GM19397 (cell line): ENCODE measurements around the gene UGT3A1.
"Not testable (repeated sequence)": the region's sequence is repeated elsewhere in the genome, so short reads cannot be mapped to it uniquely, and the experiment has no call there.

ENCODE experiments used
- ATAC-seq: cut with Tn5 transposase; IDR thresholded peaks from one replicate; pipeline ENCODE4 v1.9.1; 2021; ENCODE audit warnings: mild to moderate bottlenecking, moderate library complexity; ENCODE audit not compliant: unreplicated experiment

Gene UGT3A1

DNA sequence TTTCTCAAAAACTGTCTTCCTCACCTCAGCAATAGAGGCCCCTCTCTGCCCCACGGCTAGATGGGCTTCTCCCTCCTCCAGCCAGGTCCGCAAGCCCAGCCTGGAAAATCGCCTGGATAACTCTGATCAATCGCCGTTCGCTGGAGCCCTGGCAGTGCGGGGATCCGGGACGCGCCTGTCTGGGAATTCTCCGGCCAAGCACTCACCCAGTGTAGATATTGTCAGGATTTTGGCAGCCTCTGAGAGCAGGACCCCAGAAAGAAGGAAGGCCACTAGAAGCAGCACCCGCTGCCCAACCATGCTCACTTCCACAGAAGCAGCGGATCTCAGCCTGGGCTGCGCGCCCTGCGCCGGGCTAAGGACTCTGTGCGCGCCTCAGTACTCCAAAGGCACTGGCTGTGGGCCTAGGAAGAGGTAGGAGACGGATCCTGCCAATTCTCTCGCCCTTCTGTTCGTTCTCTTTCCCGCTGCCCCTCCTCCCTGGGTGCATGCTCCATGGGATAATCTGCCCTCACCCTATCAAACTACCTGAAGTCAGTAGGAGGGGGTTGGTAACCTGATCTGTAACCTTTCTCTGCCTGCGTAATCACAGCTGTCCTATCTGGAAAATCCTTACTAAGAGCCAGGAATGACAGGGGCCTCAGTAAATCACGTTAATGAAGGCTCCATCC lies at the start of gene UGT3A1:
Gene UGT3A1, minus strand, starts transcription at position 450 of the 671 bp plus-strand sequence. Its CDS starts 150 bp downstream, at position 300.
- no peak for ATAC-seq

DNA sequence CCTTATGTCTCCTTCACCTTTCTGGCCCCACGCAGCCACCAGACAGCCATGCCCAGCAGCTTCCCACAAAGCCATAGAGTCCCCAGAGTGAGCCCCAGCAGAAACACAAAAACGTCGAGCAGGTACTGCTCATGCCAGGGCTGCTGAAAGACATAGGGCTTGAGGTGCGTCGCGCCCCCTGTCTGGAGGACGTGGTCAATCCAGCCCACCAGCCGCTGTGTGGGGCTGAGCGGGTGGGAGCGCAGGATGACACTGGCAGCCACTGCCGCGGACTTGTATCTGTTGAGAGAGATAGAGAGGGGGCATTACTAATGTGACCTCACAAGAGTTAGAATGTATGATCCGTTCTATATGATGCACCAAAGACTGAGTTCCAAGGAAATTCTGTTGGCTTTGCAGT lies 44.5 kb upstream of the UGT3A1 start:
- ATAC-seq, result no peak

DNA sequence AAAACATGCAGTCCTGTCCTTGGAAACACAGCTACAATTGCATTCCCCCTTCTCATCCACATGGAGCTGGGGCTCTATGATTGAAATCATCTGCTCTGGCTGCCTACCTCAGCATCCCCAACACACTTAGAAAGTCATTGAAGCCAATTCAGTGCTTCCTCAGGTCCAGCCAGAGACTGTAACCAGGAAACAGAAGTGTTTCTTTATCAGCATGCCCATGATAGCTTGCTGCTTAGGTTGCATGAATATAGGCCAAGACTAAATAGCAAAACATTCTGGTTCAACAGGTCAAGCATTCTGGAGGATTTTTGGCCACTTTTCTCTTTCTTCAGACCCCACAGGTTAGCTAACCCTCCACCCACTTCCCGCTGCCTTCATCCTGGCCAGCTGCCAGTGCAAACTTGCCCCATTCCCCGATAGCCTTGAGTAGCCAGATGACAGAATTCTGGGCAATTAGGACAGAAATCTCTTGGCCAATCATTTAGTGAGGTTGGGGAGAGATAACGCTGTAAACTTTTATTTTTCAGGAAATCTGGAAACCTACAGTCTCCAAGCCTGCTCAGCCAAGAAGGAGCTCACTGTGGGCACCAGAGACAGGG lies 43.4 kb upstream of the UGT3A1 start:
- ATAC-seq, result not testable (repeated sequence)

- no peak for ATAC-seq
Observed at GRCh38 chr5:36033486-36033885, 42.3 kb upstream of the UGT3A1 start.

GRCh38 chr5:36033047-36033446 lies 41.9 kb upstream of the UGT3A1 start:
- ATAC-seq, result no peak

GRCh38 chr5:36031223-36031622 lies 40.0 kb upstream of the UGT3A1 start:
- no peak for ATAC-seq

GRCh38 chr5:36029914-36030313 lies 38.7 kb upstream of the UGT3A1 start:
- ATAC-seq, result no peak

DNA sequence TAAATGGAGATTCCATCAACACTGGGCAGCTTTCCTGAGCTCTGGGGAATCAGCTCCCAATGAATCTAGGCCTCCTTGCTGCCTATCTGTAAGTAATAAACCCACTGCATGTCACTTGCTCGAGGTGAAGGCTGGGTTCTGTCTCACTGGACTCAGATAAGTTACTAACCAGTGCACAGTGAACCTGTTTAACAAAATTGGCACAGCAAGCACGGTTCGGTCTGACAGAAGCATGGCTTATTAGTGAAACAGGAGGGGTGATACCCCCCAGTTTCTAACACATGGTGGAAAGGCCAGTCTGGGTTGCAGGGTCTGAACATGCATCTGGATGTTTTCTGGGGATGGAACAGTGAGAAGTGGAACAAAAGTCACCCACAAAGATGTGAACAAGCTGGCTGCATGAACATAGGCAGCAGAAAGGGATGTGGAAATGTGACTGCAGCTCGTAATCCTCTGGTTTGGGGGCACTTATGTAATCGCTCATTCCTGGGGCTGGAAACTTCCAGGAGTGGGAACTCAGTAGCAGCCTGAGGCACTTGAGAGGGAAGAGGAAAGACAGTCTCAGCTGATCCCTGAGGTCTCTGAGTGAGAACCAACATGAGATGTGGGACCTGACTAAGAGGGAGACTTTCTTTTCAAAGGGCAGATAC lies 37.8 kb upstream of the UGT3A1 start:
- ATAC-seq, result no peak

- no peak for ATAC-seq
Observed at GRCh38 chr5:36027711-36028110, 36.5 kb upstream of the UGT3A1 start.

DNA sequence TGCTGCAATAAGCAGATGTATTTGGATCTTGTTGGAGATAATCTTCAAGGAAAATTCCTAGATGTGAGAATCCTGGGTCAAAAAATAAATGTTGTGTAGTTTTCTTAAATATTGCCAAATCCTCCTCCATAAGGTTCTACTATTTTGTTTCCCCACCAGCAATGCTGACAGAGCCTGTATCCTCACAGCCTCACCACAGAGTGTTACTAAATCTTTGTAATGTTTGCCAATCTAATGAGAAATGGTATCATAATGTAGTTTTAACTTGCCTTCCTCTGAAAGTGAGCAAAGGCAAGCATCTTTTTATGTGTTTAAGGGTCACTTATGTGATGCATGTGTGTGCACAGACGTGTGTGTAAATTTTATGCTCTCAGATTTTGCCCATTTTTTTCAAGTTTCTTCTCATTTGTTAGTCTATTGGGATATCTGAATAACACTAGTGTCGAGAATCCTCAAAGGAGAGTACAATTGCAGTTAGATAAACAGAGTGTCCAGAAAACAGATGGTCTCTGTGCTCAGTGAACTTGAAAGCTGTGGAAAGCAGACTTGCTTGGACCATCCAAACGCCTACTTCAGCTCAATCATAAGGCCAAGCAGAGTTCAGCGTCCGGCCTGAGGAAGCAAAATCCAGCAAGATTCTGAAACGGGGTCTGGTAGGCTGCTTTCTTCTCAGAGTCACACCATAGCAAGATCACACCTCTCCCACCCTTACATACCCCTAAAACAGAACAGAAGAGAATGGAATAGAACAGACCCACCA lies 35.7 kb upstream of the UGT3A1 start:
- no peak for ATAC-seq

DNA sequence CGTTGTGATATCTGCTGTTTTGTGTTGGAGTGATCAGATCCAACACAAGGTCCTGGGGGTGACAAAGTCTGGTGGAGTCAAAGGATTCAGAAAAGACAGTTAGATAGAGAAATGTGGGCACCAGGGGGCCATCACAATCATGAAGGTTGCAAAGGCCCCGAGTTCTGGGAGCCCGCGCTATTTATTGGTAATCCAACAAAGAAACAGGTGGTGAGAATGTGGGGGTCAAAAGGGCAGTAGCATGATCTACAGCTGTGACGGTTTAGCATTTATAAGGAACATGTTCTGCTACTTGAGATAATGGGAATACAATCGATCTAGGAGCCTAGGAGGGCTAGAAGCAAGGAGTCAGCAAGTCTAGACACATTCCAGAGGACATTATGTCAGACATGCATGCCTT lies 31.1 kb upstream of the UGT3A1 start:
- ATAC-seq, result not testable (repeated sequence)

DNA sequence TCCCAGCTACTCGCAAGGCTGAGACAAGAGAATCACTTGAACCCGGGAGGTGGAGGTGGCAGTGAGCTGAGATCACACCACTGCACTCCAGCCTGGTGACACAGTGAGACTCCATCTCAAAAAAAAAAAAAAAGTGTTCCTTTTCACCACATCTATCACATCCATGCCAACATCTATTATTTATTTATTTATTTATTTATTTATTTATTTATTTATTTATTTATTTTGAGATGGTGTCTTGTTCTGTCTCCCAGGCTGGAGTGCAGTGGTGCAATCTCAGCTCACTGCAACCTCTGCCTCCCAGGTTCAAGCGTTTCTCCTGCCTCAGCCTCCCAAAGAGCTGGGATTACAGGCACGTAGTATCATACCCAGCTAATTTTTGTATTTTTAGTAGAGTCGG lies 28.4 kb upstream of the UGT3A1 start:
- not testable (repeated sequence) for ATAC-seq

- no peak for ATAC-seq
Observed at GRCh38 chr5:36017622-36018021, 26.4 kb upstream of the UGT3A1 start.

- no peak for ATAC-seq
Observed at GRCh38 chr5:36017004-36017403, 25.8 kb upstream of the UGT3A1 start.

DNA sequence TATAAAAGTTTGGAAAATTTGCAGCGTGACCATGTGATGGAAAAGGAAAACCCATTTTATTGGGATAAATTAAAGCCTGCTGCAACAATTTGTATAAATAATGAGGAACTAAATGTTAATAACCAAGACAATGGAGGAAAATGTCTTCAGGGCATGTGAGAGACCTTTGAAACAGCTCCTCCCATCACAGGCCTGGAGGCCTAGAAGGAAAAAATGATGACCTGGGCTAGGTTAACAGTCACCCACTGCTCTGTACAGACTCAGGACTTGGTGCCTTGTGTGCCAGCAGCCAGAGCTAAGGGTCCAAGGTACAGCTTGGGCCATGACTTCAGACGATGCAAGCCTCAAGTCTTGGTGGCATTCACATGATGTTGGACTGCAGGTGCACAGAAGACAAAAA lies 22.0 kb upstream of the UGT3A1 start:
- no peak for ATAC-seq

DNA sequence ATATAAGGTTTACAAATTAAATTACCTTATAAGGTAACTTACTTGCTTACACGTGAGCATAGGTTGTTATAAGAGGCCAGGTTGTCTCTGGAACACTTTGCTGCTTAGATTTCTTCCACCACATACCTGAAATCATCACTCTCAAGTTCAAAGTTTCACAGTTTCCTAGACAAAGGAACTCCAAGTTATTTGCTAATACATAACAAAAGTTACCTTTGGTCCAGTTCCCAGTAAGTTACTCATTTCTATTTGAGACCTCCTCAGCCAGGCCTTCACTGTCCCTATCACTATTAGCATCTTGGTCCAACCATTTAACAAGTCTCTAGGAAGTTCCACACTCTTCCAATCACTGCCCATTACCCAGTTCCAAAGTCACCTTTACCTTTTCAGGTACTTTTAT lies 18.5 kb upstream of the UGT3A1 start:
- no peak for ATAC-seq

- ATAC-seq, result no peak
Observed at GRCh38 chr5:36007366-36007765, 16.2 kb upstream of the UGT3A1 start.

- ATAC-seq, result no peak
Observed at GRCh38 chr5:36006163-36006562, 15.0 kb upstream of the UGT3A1 start.

DNA sequence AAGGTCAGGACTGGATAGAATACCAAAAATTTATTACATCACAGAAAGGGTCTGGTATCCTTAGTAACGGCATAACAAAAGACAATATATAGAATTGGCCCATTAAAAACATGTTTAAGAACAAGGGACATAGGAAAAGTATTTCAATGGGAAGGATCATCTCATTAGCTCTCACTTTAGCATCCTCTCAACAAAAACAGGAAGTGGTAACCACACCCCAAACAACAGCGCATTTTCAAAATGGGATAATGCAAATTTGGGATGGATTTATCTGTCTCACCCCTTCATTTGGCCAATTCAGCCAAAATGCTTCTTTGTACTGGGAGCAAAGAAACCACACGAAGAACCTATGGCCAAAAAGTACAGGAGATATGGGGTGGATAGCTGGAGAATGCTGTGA lies 9.8 kb upstream of the UGT3A1 start:
- ATAC-seq, result no peak

- ATAC-seq, result no peak
Observed at GRCh38 chr5:35999547-35999946, 8.4 kb upstream of the UGT3A1 start.

DNA sequence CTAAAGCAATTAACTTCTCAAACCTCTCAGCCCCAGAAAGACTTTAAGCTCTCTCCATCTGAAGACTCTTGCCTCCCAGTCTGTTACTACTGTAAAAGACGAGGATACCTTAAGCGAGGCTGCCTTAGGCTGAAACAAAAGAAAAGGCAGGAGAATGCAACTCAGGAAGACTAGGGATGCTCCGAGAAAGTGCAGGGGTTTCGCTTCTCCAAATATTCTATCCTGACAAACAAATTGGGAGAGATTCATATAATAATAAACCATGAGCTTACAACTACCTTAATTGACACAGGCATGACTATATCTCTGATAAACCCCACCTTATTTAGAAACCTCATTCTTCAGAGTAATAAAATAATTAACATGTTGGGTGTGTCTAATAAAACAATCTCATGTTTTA lies 4.9 kb upstream of the UGT3A1 start:
- ATAC-seq, result no peak

GRCh38 chr5:35990520-35990919 lies 670 bp downstream of the UGT3A1 start:
- no peak for ATAC-seq
